Neural cell (in vitro differentiated cells): Measurements from ENCODE around the gene SULF2. TPM values are rescaled to one million over a fixed set of nuclear protein-coding genes. Genes with fewer than 3 reads are reported as not detected.

ENCODE experiments used
- H2AFZ ChIP-seq: fragments of 200-600, 300-800 bp; sonication (generic), shearing (Covaris generic); 2 replicates; pipeline ENCODE4 v1.6.0; 2014; ENCODE audit warnings: low read depth, mild to moderate bottlenecking, antibody characterized with exemption, low read length, moderate library complexity
- H3F3A ChIP-seq: fragments of 200-600 bp; shearing (Covaris generic); 2 replicates; pipeline ENCODE4 v1.6.1; 2016; ENCODE audit warnings: mild to moderate bottlenecking, moderate library complexity, mixed read lengths, antibody characterized with exemption, low read length; ENCODE audit not compliant: insufficient read depth, poor library complexity, severe bottlenecking
- H3K27ac ChIP-seq: fragments of 200-600, 300-800 bp; sonication (generic), shearing (Covaris generic); 2 replicates; pipeline ENCODE4 v1.5.1; 2014; ENCODE audit warnings: mild to moderate bottlenecking, low read length, moderate library complexity
- H3K27me3 ChIP-seq: fragments of 300-800, 200-600 bp; sonication (generic), shearing (Covaris generic); 2 replicates; pipeline ENCODE4 v1.6.0; 2014; ENCODE audit warnings: mild to moderate bottlenecking, low read depth, low read length, moderate library complexity; ENCODE audit not compliant: insufficient read depth
- H3K36me3 ChIP-seq: fragments of 300-800, 200-600 bp; sonication (generic), shearing (Covaris generic); 2 replicates; pipeline ENCODE4 v1.5.1; 2014; ENCODE audit warnings: mild to moderate bottlenecking, antibody characterized with exemption, low read length, moderate library complexity; ENCODE audit not compliant: insufficient read depth
- H3K4me2 ChIP-seq: fragments of 300-800, 200-600 bp; sonication (generic), shearing (Covaris generic); 2 replicates; pipeline ENCODE4 v1.6.0; 2014; ENCODE audit warnings: mild to moderate bottlenecking, low read length
- H3K4me3 ChIP-seq: fragments of 300-800, 200-600 bp; sonication (generic), shearing (Covaris generic); 2 replicates; pipeline ENCODE4 v1.5.1; 2014; ENCODE audit warnings: mild to moderate bottlenecking, low read length, moderate library complexity
- H3K79me2 ChIP-seq: fragments of 200-600 bp; shearing (Covaris generic); replicated peaks from 2 replicates; pipeline ENCODE4 v1.6.0; 2014; ENCODE audit warnings: mild to moderate bottlenecking, low read length, moderate library complexity; ENCODE audit not compliant: insufficient read depth
- H3K9ac ChIP-seq: fragments of 300-800, 200-600 bp; sonication (generic), shearing (Covaris generic); 2 replicates; pipeline ENCODE4 v1.6.1; 2016; ENCODE audit warnings: mild to moderate bottlenecking, low read length, mixed read lengths
- H3K9me2 ChIP-seq: fragments of 200-600 bp; shearing (Covaris generic); 2 replicates; pipeline ENCODE4 v1.6.1; 2016; ENCODE audit warnings: mild to moderate bottlenecking, low read length, mixed read lengths; ENCODE audit not compliant: insufficient read depth
- H3K9me3 ChIP-seq: fragments of 200-600, 300-800 bp; sonication (generic), shearing (Covaris generic); 2 replicates; pipeline ENCODE4 v1.6.1; 2016; ENCODE audit warnings: mild to moderate bottlenecking, mixed run types, low read length, moderate library complexity, mixed read lengths
- H4K20me1 ChIP-seq: fragments of 200-600 bp; shearing (Covaris generic); 2 replicates; pipeline ENCODE4 v1.6.1; 2016; ENCODE audit warnings: mild to moderate bottlenecking, mixed run types; ENCODE audit not compliant: insufficient read depth
- CTCF ChIP-seq: fragments of 450-650 bp; IDR thresholded peaks from 2 replicates; pipeline ENCODE4 v1.5.1; 2014; ENCODE audit warnings: antibody characterized with exemption, mild to moderate bottlenecking, moderate library complexity; ENCODE audit not compliant: poor library complexity, severe bottlenecking
- EP300 ChIP-seq: fragments of 450-650 bp; conservative IDR thresholded peaks from 2 replicates; pipeline ENCODE4 v1.6.1; 2014; ENCODE audit warnings: antibody characterized with exemption, mild to moderate bottlenecking, moderate library complexity; ENCODE audit not compliant: poor library complexity, severe bottlenecking
- EZH2 ChIP-seq: fragments of 200-600, 300-800 bp; shearing (Covaris generic), sonication (generic); IDR thresholded peaks from 2 replicates; pipeline ENCODE4 v1.6.1; 2014; ENCODE audit warnings: antibody characterized with exemption, low read length, borderline replicate concordance, mild to moderate bottlenecking; ENCODE audit not compliant: insufficient read depth, poor library complexity, severe bottlenecking
- MXI1 ChIP-seq: fragments of 450-650 bp; conservative IDR thresholded peaks from 2 replicates; pipeline ENCODE4 v1.6.1; 2014; ENCODE audit warnings: antibody characterized with exemption, mild to moderate bottlenecking; ENCODE audit not compliant: poor library complexity, severe bottlenecking
- POLR2AphosphoS5 ChIP-seq: IDR thresholded peaks from 2 replicates; pipeline ENCODE4 v1.6.1; 2012
- RAD21 ChIP-seq: fragments of 450-650 bp; conservative IDR thresholded peaks from 2 replicates; pipeline ENCODE4 v1.6.1; 2014; ENCODE audit warnings: antibody characterized with exemption, mild to moderate bottlenecking, moderate library complexity
- REST ChIP-seq: IDR thresholded peaks from 2 replicates; pipeline ENCODE4 v1.6.1; 2012; ENCODE audit warnings: borderline replicate concordance
- SMC3 ChIP-seq: fragments of 450-650 bp; conservative IDR thresholded peaks from 2 replicates; pipeline ENCODE4 v1.6.1; 2014; ENCODE audit warnings: antibody characterized with exemption, mild to moderate bottlenecking, moderate library complexity; ENCODE audit not compliant: poor library complexity
- TAF1 ChIP-seq: IDR thresholded peaks from 2 replicates; pipeline ENCODE4 v1.6.1; 2012; ENCODE audit warnings: low read depth
- polyA plus RNA-seq: library from polyadenylated mRNA; depleted of rRNA; stranded (reverse); fragments of >200 nt; gene quantifications from 2 replicates; pipeline ENCODE4 v1.2.3, GENCODE V29; 2014

The SULF2 gene
- polyA plus RNA-seq, 1 donor from 2014 or later = 30.0 TPM

GRCh38 chr20:47725248-47725973, 59.9 kb downstream of the SULF2 start:
- H3K9me3 ChIP-seq = no peaks in the 10 kb centered on the region
- no peaks in the 10 kb centered on the region for H4K20me1 ChIP-seq
- TF ChIP-seq CTCF (peak; percentile 68), REST (no peak), RAD21 (peak; percentile 62), TAF1 (no peak), SMC3 (peak; percentile 50)
- H3K9me2 ChIP-seq = no peaks in the 10 kb centered on the region
- no peaks in the 10 kb centered on the region for H3K27me3 ChIP-seq
- no peak overlapping the region for H3K27ac ChIP-seq
- H3K79me2 ChIP-seq = no peaks in the 10 kb centered on the region
- H3K4me2 ChIP-seq = no peak overlapping the region
- H3K36me3 ChIP-seq = no peaks in the 10 kb centered on the region
- no peak overlapping the region for H3K9ac ChIP-seq
- no peak overlapping the region for H2AFZ ChIP-seq
- H3F3A ChIP-seq = no peaks in the 10 kb centered on the region
- no peak overlapping the region for H3K4me3 ChIP-seq

- H4K20me1 ChIP-seq = no peaks in the 10 kb centered on the region
- H3K4me3 ChIP-seq = no peak overlapping the region
- no peaks in the 10 kb centered on the region for H3K9me3 ChIP-seq
- H3K27ac ChIP-seq = no peak overlapping the region
- H3K79me2 ChIP-seq = no peaks in the 10 kb centered on the region
- H3K9me2 ChIP-seq = no peaks in the 10 kb centered on the region
- H3K27me3 ChIP-seq = no peaks in the 10 kb centered on the region
- no peak overlapping the region for H3K4me2 ChIP-seq
- TF ChIP-seq EP300 = no peak
- TF ChIP-seq CTCF = no peak
- TF ChIP-seq EZH2 = no peak
- TF ChIP-seq REST = no peak
- TF ChIP-seq POLR2AphosphoS5 = no peak
- TF ChIP-seq RAD21 = no peak
- TF ChIP-seq TAF1 = no peak
- no peak for TF ChIP-seq MXI1
- no peak for TF ChIP-seq SMC3
- no peak overlapping the region for H3K9ac ChIP-seq
- no peak overlapping the region for H2AFZ ChIP-seq
- H3F3A ChIP-seq = no peaks in the 10 kb centered on the region
- no peaks in the 10 kb centered on the region for H3K36me3 ChIP-seq
These were observed 60.4 kb downstream of the SULF2 start for GRCh38 chr20:47724910-47725247.
